Mucosa of stomach (tissue), 1 donor: Measurements from ENCODE around the gene TTC39C.

Experiments used
- H3K27me3 ChIP-seq: one replicate; pipeline ENCODE4 v1.7.0; 2013; ENCODE audit warnings: mild to moderate bottlenecking, low read length; ENCODE audit not compliant: control insufficient read depth, insufficient read depth
- H3K36me3 ChIP-seq: one replicate; pipeline ENCODE4 v1.7.0; 2013; ENCODE audit warnings: low read length; ENCODE audit not compliant: control insufficient read depth, insufficient read depth
- H3K4me1 ChIP-seq: one replicate; pipeline ENCODE4 v1.7.0; 2013; ENCODE audit warnings: mild to moderate bottlenecking, low read length; ENCODE audit not compliant: control insufficient read depth, insufficient read depth
- H3K4me3 ChIP-seq: one replicate; pipeline ENCODE4 v1.7.0; 2013; ENCODE audit warnings: low read length
- H3K9ac ChIP-seq: one replicate; pipeline ENCODE4 v1.7.0; 2013; ENCODE audit warnings: mild to moderate bottlenecking, low read length, moderate library complexity
- H3K9me3 ChIP-seq: one replicate; pipeline ENCODE4 v1.7.0; 2013; ENCODE audit warnings: mild to moderate bottlenecking, low read length, moderate library complexity; ENCODE audit not compliant: control insufficient read depth
- donor health status: Pancreatic carcinoma.

TTC39C gene

GRCh38 chr18:24177499-24178133 is 163.1 kb downstream of the TTC39C start:
- H3K9ac ChIP-seq, result no peak overlapping the region
- H3K4me1 ChIP-seq, result peaks cover 4% of the 10 kb centered on the region
- H3K36me3 ChIP-seq, result no peaks in the 10 kb centered on the region
- no peaks in the 10 kb centered on the region for H3K9me3 ChIP-seq
- no peak overlapping the region for H3K4me3 ChIP-seq
- no peaks in the 10 kb centered on the region for H3K27me3 ChIP-seq

- Histone ChIP-seq H3K9ac (no peak overlapping the region), H3K27me3 (no peaks in the 10 kb centered on the region), H3K9me3 (no peaks in the 10 kb centered on the region), H3K4me3 (no peak overlapping the region), H3K36me3 (no peaks in the 10 kb centered on the region), H3K4me1 (no peaks in the 10 kb centered on the region)
These were observed 165.5 kb downstream of the TTC39C start for GRCh38 chr18:24180048-24180447.

GRCh38 chr18:24181806-24182205 is 167.3 kb downstream of the TTC39C start:
- Histone ChIP-seq H3K27me3 (no peaks in the 10 kb centered on the region), H3K36me3 (no peaks in the 10 kb centered on the region), H3K9ac (no peak overlapping the region), H3K9me3 (no peaks in the 10 kb centered on the region), H3K4me3 (no peak overlapping the region), H3K4me1 (no peaks in the 10 kb centered on the region)
